MCF 10A (cell line): ENCODE results near the gene GRAMD2A. TPM values are rescaled to one million over a fixed set of nuclear protein-coding genes. Genes with fewer than 3 reads are reported as not detected.

Experiments
- BruUV-seq: library from RNA; stranded (reverse); fragments of 400-500 nt; replicated peaks from 2 replicates; lab custom pipeline; 2021; lab: Mats Ljungman, UMichigan
- CTCF ChIA-PET: fragments of 300-600 bp; sonication (Branson Sonifier 250); formaldehyde crosslinking; extraction: SDS; loops from one replicate; lab custom pipeline; 2021; ENCODE audit warnings: antibody characterized with exemption, inconsistent platforms; lab: Yijun Ruan, JAX
- POLR2A ChIA-PET: fragments of 300-600, 350-650 bp; sonication (Branson Sonifier 250); formaldehyde crosslinking; extraction: SDS; loops from one replicate; lab custom pipeline; 2020; ENCODE audit warnings: antibody characterized with exemption, inconsistent platforms; lab: Yijun Ruan, JAX
- DNase-seq: peaks from one replicate; pipeline ENCODE4 v3.0.0-alpha.2; 2018; ENCODE audit not compliant: unreplicated experiment
- H3K27ac Mint-ChIP-seq: one replicate; pipeline ENCODE4 v1.8.0; 2022; ENCODE audit warnings: mild to moderate bottlenecking, low read depth, mixed read lengths; ENCODE audit not compliant: unreplicated experiment
- H3K27me3 Mint-ChIP-seq: one replicate; pipeline ENCODE4 v1.8.0; 2022; ENCODE audit warnings: mixed read lengths; ENCODE audit not compliant: insufficient read depth, unreplicated experiment
- H3K36me3 Mint-ChIP-seq: one replicate; pipeline ENCODE4 v1.8.0; 2022; ENCODE audit warnings: mild to moderate bottlenecking, moderate library complexity, mixed read lengths; ENCODE audit not compliant: insufficient read depth, unreplicated experiment
- H3K4me1 Mint-ChIP-seq: one replicate; pipeline ENCODE4 v1.8.0; 2022; ENCODE audit warnings: mixed read lengths; ENCODE audit not compliant: insufficient read depth, unreplicated experiment
- H3K4me3 Mint-ChIP-seq: one replicate; pipeline ENCODE4 v1.8.0; 2022; ENCODE audit warnings: mild to moderate bottlenecking, moderate library complexity, mixed read lengths; ENCODE audit not compliant: unreplicated experiment
- H3K9me3 Mint-ChIP-seq: one replicate; pipeline ENCODE4 v1.8.0; 2022; ENCODE audit warnings: mixed read lengths; ENCODE audit not compliant: unreplicated experiment
- CTCF ChIP-seq: fragments of 200-600 bp; IDR thresholded peaks from one replicate; pipeline ENCODE4 v1.8.0; 2022; ENCODE audit warnings: antibody characterized with exemption, mild to moderate bottlenecking; ENCODE audit not compliant: unreplicated experiment
- intact Hi-C: fragments of 100-400 bp; cut with micrococcal nuclease; formaldehyde crosslinking; loops from 2 replicates; pipeline ENCODE4 v1.14.1; 2022
- total RNA-seq: library from RNA; stranded (reverse); gene quantifications from 2 replicates; pipeline ENCODE4 v1.2.3, GENCODE V29; 2022

The GRAMD2A gene
- total RNA-seq, 1 experiment from 2014 or later = 0.93 TPM

- BruUV-seq = no TSS peak
- Mint-ChIP-seq H3K36me3 (peaks cover 6% of the 10 kb centered on the region), H3K27me3 (no peaks in the 10 kb centered on the region), H3K27ac (no peak overlapping the region), H3K9me3 (no peaks in the 10 kb centered on the region), H3K4me1 (peaks cover 35% of the 10 kb centered on the region), H3K4me3 (no peak overlapping the region)
- CTCF ChIA-PET = interaction anchor here (1.4 kb wide), 1 partner anchor 43 kb away, joined by 4 read pairs; no protein-coding TSS in a partner anchor
- POLR2A ChIA-PET = interaction anchor here (0.6 to 0.7 kb wide), 2 partner anchors 24 to 38 kb away, joined by 3 read pairs; no protein-coding TSS in a partner anchor
- intact Hi-C loops = no loop called here
- no peak for DNase-seq
- TF ChIP-seq CTCF = no peak
Observed at GRCh38 chr15:72113347-72114031, 84.1 kb downstream of the GRAMD2A start.

GRCh38 chr15:72112805-72113204 is 84.8 kb downstream of the GRAMD2A start:
- POLR2A ChIA-PET = no interaction called here
- no peaks in the 10 kb centered on the region for H3K27me3 Mint-ChIP-seq
- peaks cover 34% of the 10 kb centered on the region for H3K4me1 Mint-ChIP-seq
- H3K27ac Mint-ChIP-seq = no peak overlapping the region
- peaks cover 6% of the 10 kb centered on the region for H3K36me3 Mint-ChIP-seq
- H3K4me3 Mint-ChIP-seq = no peak overlapping the region
- H3K9me3 Mint-ChIP-seq = no peaks in the 10 kb centered on the region
- no TSS peak for BruUV-seq
- DNase-seq = no peak
- no peak for TF ChIP-seq CTCF
- intact Hi-C loops = no loop called here
- CTCF ChIA-PET = interaction anchor here (1.4 kb wide), 1 partner anchor 44 kb away, joined by 4 read pairs; no protein-coding TSS in a partner anchor

GRCh38 chr15:72112116-72112515 is 85.5 kb downstream of the GRAMD2A start:
- Mint-ChIP-seq H3K4me1 (peaks cover 35% of the 10 kb centered on the region), H3K27me3 (no peaks in the 10 kb centered on the region), H3K36me3 (peaks cover 4% of the 10 kb centered on the region), H3K9me3 (no peaks in the 10 kb centered on the region), H3K27ac (no peak overlapping the region), H3K4me3 (no peak overlapping the region)
- intact Hi-C loops = no loop called here
- ChIA-PET CTCF (interaction anchor here (0.6 kb wide), 2 partner anchors 44 to 188 kb away, joined by 3 read pairs; no protein-coding TSS in a partner anchor), POLR2A (no interaction called here)
- BruUV-seq = no TSS peak
- TF ChIP-seq CTCF = no peak
- DNase-seq = no peak

GRCh38 chr15:72110355-72110754 is 87.2 kb downstream of the GRAMD2A start:
- no peaks in the 10 kb centered on the region for H3K9me3 Mint-ChIP-seq
- DNase-seq = no peak

More at GRCh38 chr15:72110355-72110754, 87.2 kb downstream of the GRAMD2A start:
- intact Hi-C loops = no loop called here
- ChIA-PET POLR2A (interaction anchor here (0.6 kb wide), 1 partner anchor 169 kb away, joined by 5 read pairs; no protein-coding TSS in a partner anchor), CTCF (interaction anchor here (0.7 kb wide), 1 partner anchor 24 kb away, joined by 3 read pairs; no protein-coding TSS in a partner anchor)
- Mint-ChIP-seq H3K27me3 (no peaks in the 10 kb centered on the region), H3K4me3 (no peak overlapping the region), H3K36me3 (no peaks in the 10 kb centered on the region), H3K27ac (no peak overlapping the region), H3K4me1 (peaks cover 27% of the 10 kb centered on the region)
- no peak for TF ChIP-seq CTCF
- no TSS peak for BruUV-seq

Other genes starting within 250 kb of the GRAMD2A start
- gene MYO9A, start 79.6 kb downstream of the GRAMD2A start, total RNA-seq = 29.7 and 40.8 TPM in 2 replicates
- gene SENP8, start 79.4 kb downstream of the GRAMD2A start, total RNA-seq = 3.8 and 5.0 TPM in 2 replicates
- 612 and 828 TPM in 2 replicates for gene PKM, start 33.4 kb upstream of the GRAMD2A start, total RNA-seq
- gene PARP6, start 74.8 kb upstream of the GRAMD2A start, total RNA-seq = 117 TPM in 2 replicates
- gene CELF6, start 122.4 kb upstream of the GRAMD2A start, total RNA-seq = 0.26 and 0.91 TPM in 2 replicates
- 87.5 and 110 TPM in 2 replicates for gene HEXA, start 178.2 kb upstream of the GRAMD2A start, total RNA-seq
- not detected in 2 replicates for gene TMEM202, start 200.5 kb upstream of the GRAMD2A start, total RNA-seq